K562 (cell line): ENCODE measurements around the gene DNAAF3. TPM values are rescaled to one million over a fixed set of nuclear protein-coding genes. Genes with fewer than 3 reads are reported as not detected.

Experiments used
- ATF3 ChIP-seq, 2 experiments: fragments of 450-650 bp in 1 of 2; sonication (generic) in 1 of 2; formaldehyde crosslinking in 1 of 2; IDR thresholded peaks in 1 of 2; conservative IDR thresholded peaks in 1 of 2; 2 replicates each; pipeline versions ENCODE4 v1.6.1 to v1.8.1; 2016 to 2023; ENCODE audit warnings: mild to moderate bottlenecking in 2 of 2, moderate library complexity in 2 of 2, inconsistent platforms in 1 of 2, missing genetic modification reagents in 1 of 2
- ATF7 ChIP-seq: fragments of 450-650 bp; IDR thresholded peaks from 2 replicates; pipeline ENCODE4 v1.7.1; 2014; ENCODE audit warnings: mild to moderate bottlenecking, moderate library complexity
- CHD1 ChIP-seq: fragments of 200-600 bp; sonication (generic); IDR thresholded peaks from one replicate; pipeline ENCODE4 v1.6.1; 2012; ENCODE audit warnings: mild to moderate bottlenecking, moderate library complexity, low read length, inconsistent platforms
- CTBP1 ChIP-seq: fragments of 450-650 bp; IDR thresholded peaks from 2 replicates; pipeline ENCODE4 v1.6.1; 2016; ENCODE audit warnings: borderline replicate concordance
- CXXC5 ChIP-seq: fragments of 250-450 bp; sonication (Bioruptor Pico); IDR thresholded peaks from 2 replicates; pipeline ENCODE4 v1.8.0; 2022; ENCODE audit warnings: inconsistent platforms, mild to moderate bottlenecking, moderate library complexity
- IRF2 ChIP-seq: sonication (generic); formaldehyde crosslinking; IDR thresholded peaks from 2 replicates; pipeline ENCODE4 v1.8.1; 2022; ENCODE audit warnings: mild to moderate bottlenecking, missing genetic modification reagents
- KLF13 ChIP-seq: fragments of 450-650 bp; IDR thresholded peaks from 2 replicates; pipeline ENCODE4 v1.6.1; 2016; ENCODE audit warnings: missing genetic modification characterization, low read depth, mild to moderate bottlenecking, missing compliant biosample characterization, moderate library complexity, borderline replicate concordance
- MTA1 ChIP-seq: fragments of 450-650 bp; IDR thresholded peaks from 2 replicates; pipeline ENCODE4 v1.6.1; 2017; ENCODE audit warnings: borderline replicate concordance
- NELFE ChIP-seq: IDR thresholded peaks from 2 replicates; pipeline ENCODE4 v1.6.1; 2011; ENCODE audit warnings: mild to moderate bottlenecking; ENCODE audit not compliant: insufficient read depth, insufficient read length
- PBX2 ChIP-seq, 2 experiments: IDR thresholded peaks in 1 of 2; conservative IDR thresholded peaks in 1 of 2; 2 replicates each; pipeline ENCODE4 v1.6.1; 2016; ENCODE audit warnings: low read depth in 2 of 2, mild to moderate bottlenecking in 1 of 2, missing compliant biosample characterization in 1 of 2, missing genetic modification characterization in 1 of 2, moderate library complexity in 1 of 2
- RCOR1 ChIP-seq, 2 experiments: IDR thresholded peaks; 2 replicates each; pipeline ENCODE4 v1.6.1; 2012; ENCODE audit warnings: low read depth in 2 of 2, low read length in 2 of 2, borderline replicate concordance in 1 of 2, improper control_type of control experiment in 1 of 2
- RFX1 ChIP-seq: fragments of 450-650 bp; IDR thresholded peaks from 2 replicates; pipeline ENCODE4 v1.6.1; 2016; ENCODE audit warnings: mild to moderate bottlenecking, moderate library complexity
- SMARCA4 ChIP-seq: fragments of 450-650 bp; IDR thresholded peaks from 2 replicates; pipeline ENCODE4 v1.6.1; 2016
- TBL1XR1 ChIP-seq, 2 experiments: IDR thresholded peaks; 2 replicates each; pipeline ENCODE4 v1.6.1; 2012; ENCODE audit warnings: improper control_type of control experiment in 2 of 2, low read length in 2 of 2, mild to moderate bottlenecking in 1 of 2
- TEAD1 ChIP-seq, 2 experiments: fragments of 450-650 bp in 1 of 2; sonication (generic) in 1 of 2; formaldehyde crosslinking; IDR thresholded peaks; 2 replicates each; pipeline versions ENCODE4 v1.4.0 to v1.8.0; 2020 to 2022; ENCODE audit warnings: mild to moderate bottlenecking in 2 of 2, missing genetic modification reagents in 1 of 2
- ZNF518B ChIP-seq: fragments of 250-450 bp; sonication (Bioruptor Pico); IDR thresholded peaks from 2 replicates; pipeline ENCODE4 v1.5.0; 2021; ENCODE audit warnings: mild to moderate bottlenecking, moderate library complexity
- ZNF551 ChIP-seq: fragments of 250-450 bp; sonication (Bioruptor Pico); IDR thresholded peaks from 2 replicates; pipeline ENCODE4 v1.5.0; 2021; ENCODE audit warnings: mild to moderate bottlenecking, moderate library complexity
- ZNF586 ChIP-seq: fragments of 450-650 bp; formaldehyde crosslinking; conservative IDR thresholded peaks from 2 replicates; pipeline ENCODE4 v1.4.0; 2020; ENCODE audit warnings: mild to moderate bottlenecking, moderate library complexity
- polyA plus RNA-seq, 8 experiments: library from polyadenylated mRNA; depleted of rRNA in 4 of 8; stranded (reverse) in 5 of 8; unstranded in 3 of 8; fragments of >200 nt; fragmentation: Nextera tagmentation in 2 of 8; fragmentation: Illumina TruSeq in 1 of 8; extraction: Ambion mirVana in 2 of 8; extraction: Trizol in 1 of 8; gene quantifications; 2 replicates each; pipeline versions ENCODE4 v1.2.1 to v1.2.3, GENCODE V29; 2011 to 2014; ENCODE audit warnings: inconsistent platforms in 1 of 8, missing spikeins in 1 of 8
- total RNA-seq, 7 experiments: library from RNA; depleted of rRNA in 6 of 7; stranded (reverse); fragments of >200 nt in 6 of 7; fragmentation: Illumina TruSeq in 2 of 7; extraction: Trizol in 2 of 7; gene quantifications; 2 replicates each; pipeline versions ENCODE4 v1.2.1 to v1.2.3, GENCODE V29; 2011 to 2021; ENCODE audit warnings: low replicate concordance in 1 of 7

Gene DNAAF3
- total and polyA plus RNA-seq, 9 of the 15 experiments (the other 6 are each of a cell fraction or from before 2014, with no cell fraction given), result 21.6 to 61.5 (median 43.0) TPM

GRCh38 chr19:55212447-55212846 lies 46.0 kb upstream of the DNAAF3 start (continued):
- TF ChIP-seq ATF3 (IDR thresholded peaks at IDR 0.05) (peak; percentile 12; the same call in 1 of the 2 replicates), ATF3 (CRISPR knock-in tag; conservative IDR thresholded peaks at IDR 0.05) (no peak), RFX1 (no peak), ZNF586 (CRISPR knock-in tag) (no peak), RCOR1 (IDR thresholded peaks at IDR 0.05; ENCODE audit: borderline replicate concordance in 1 of 2, low read depth in 2 of 2, low read length in 2 of 2) (peak in 1 of 2 experiments; percentile 93; a peak in 2 of 4 replicates), SMARCA4 (peak; percentile 52), NELFE (no peak), MTA1 (0 out of 2 replicates have a peak, but pooled peaks have one; percentile 15), TEAD1 (CRISPR knock-in tag; IDR thresholded peaks at IDR 0.05) (peak in 1 of 2 experiments; percentile 61; a peak in 1 of 4 replicates), PBX2 (CRISPR knock-in tag; IDR thresholded peaks at IDR 0.05; ENCODE audit: low read depth) (no peak), PBX2 (tag; conservative IDR thresholded peaks at IDR 0.05; ENCODE audit: low read depth) (peak; percentile 34; the same call in 1 of the 2 replicates), KLF13 (0 out of 2 replicates have a peak, but pooled peaks have one; percentile 23), CTBP1 (peak; percentile 94), ZNF551 (CRISPR knock-in tag) (no peak), TBL1XR1 (IDR thresholded peaks at IDR 0.05; ENCODE audit: low read length in 2 of 2) (peak in 1 of 2 experiments; percentile 31; a peak in 1 of 4 replicates), CXXC5 (CRISPR knock-in tag) (0 out of 2 replicates have a peak, but pooled peaks have one; percentile 20), CHD1 (no peak), ATF7 (peak; percentile 63), ZNF518B (CRISPR knock-in tag) (no peak), IRF2 (CRISPR knock-in tag) (no peak)
